HEK293T (cell line): ENCODE data around the gene ZNF786.
"Not testable (repeated sequence)": the region's sequence is repeated elsewhere in the genome, so short reads cannot be mapped to it uniquely, and the experiment has no call there.

Source experiments
- CTCF ChIA-PET: fragments of 350-600 bp; formaldehyde crosslinking; extraction: SDS; loops from one replicate; lab custom pipeline; 2021; ENCODE audit warnings: antibody characterized with exemption, inconsistent platforms; lab: Yijun Ruan, JAX
- POLR2A ChIA-PET: fragments of 350-600 bp; formaldehyde crosslinking; extraction: SDS; loops from one replicate; lab custom pipeline; 2020; ENCODE audit warnings: antibody characterized with exemption, inconsistent platforms; lab: Yijun Ruan, JAX
- DNase-seq: peaks from one replicate; pipeline ENCODE4 v3.0.0; 2012; ENCODE audit warnings: mixed read lengths; ENCODE audit errors: extremely low spot score
- ARNT ChIP-seq: fragments of 450-650 bp; IDR thresholded peaks from 2 replicates; pipeline ENCODE4 v1.6.1; 2017; ENCODE audit warnings: mild to moderate bottlenecking
- BHLHE40 ChIP-seq: fragments of 450-650 bp; IDR thresholded peaks from 2 replicates; pipeline ENCODE4 v1.6.1; 2016; ENCODE audit warnings: mild to moderate bottlenecking, moderate library complexity, borderline replicate concordance
- CTBP1 ChIP-seq: fragments of 450-650 bp; IDR thresholded peaks from 2 replicates; pipeline ENCODE4 v1.6.1; 2016; ENCODE audit warnings: borderline replicate concordance
- ELF4 ChIP-seq: fragments of 450-650 bp; IDR thresholded peaks from 2 replicates; pipeline ENCODE4 v1.6.1; 2017; ENCODE audit warnings: antibody characterized with exemption
- FOXA1 ChIP-seq: fragments of 450-650 bp; IDR thresholded peaks from 2 replicates; pipeline ENCODE4 v1.6.1; 2016; ENCODE audit warnings: mild to moderate bottlenecking
- FOXK2 ChIP-seq: fragments of 450-650 bp; IDR thresholded peaks from 2 replicates; pipeline ENCODE4 v1.6.1; 2016; ENCODE audit warnings: mild to moderate bottlenecking
- FOXM1 ChIP-seq: fragments of 450-650 bp; IDR thresholded peaks from 2 replicates; pipeline ENCODE4 v1.6.1; 2017; ENCODE audit warnings: mild to moderate bottlenecking, borderline replicate concordance
- HDGF ChIP-seq: fragments of 450-650 bp; IDR thresholded peaks from 2 replicates; pipeline ENCODE4 v1.6.1; 2017; ENCODE audit warnings: antibody characterized with exemption, borderline replicate concordance
- L3MBTL2 ChIP-seq: fragments of 450-650 bp; conservative IDR thresholded peaks from 2 replicates; pipeline ENCODE4 v1.6.1; 2016; ENCODE audit warnings: mild to moderate bottlenecking
- LEF1 ChIP-seq: fragments of 450-650 bp; IDR thresholded peaks from 2 replicates; pipeline ENCODE4 v1.6.1; 2017; ENCODE audit warnings: mild to moderate bottlenecking, borderline replicate concordance
- NFRKB ChIP-seq: fragments of 450-650 bp; IDR thresholded peaks from 2 replicates; pipeline ENCODE4 v1.6.1; 2016; ENCODE audit warnings: mild to moderate bottlenecking, moderate library complexity
- SP1 ChIP-seq: fragments of 450-650 bp; IDR thresholded peaks from 2 replicates; pipeline ENCODE4 v1.6.1; 2017
- SUZ12 ChIP-seq: fragments of 450-650 bp; IDR thresholded peaks from 2 replicates; pipeline ENCODE4 v1.6.1; 2016; ENCODE audit warnings: mild to moderate bottlenecking
- TARDBP ChIP-seq: fragments of 450-650 bp; IDR thresholded peaks from 2 replicates; pipeline ENCODE4 v1.6.1; 2016
- ZNF384 ChIP-seq: fragments of 450-650 bp; IDR thresholded peaks from 2 replicates; pipeline ENCODE4 v1.6.1; 2016
- TF ChIP-seq, protein P1 (sequence below): fragments of 450-650 bp; IDR thresholded peaks from 2 replicates; pipeline ENCODE4 v1.6.1; 2016

ZNF786 gene

DNA sequence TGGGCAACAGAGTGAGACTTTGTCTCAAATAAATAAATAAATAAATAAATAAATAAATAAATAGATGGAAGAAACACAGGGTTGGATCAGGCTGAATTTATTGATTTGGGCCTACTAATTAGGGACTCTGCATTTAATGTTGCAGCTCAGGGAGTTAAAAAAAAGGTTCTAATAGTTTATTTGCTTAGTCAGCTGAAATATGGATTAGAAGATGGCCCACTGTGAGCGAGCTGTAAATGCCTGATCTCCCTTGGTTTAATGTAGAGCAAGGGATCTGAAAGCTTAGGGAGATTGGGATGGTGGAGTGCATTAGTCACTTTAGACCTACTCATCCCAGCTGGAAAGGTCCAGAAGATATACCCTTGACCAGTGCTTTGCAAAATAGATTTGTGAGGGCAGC is 37.1 kb downstream of the ZNF786 start:
- TF ChIP-seq ARNT (no peak), L3MBTL2 (no peak), ZNF384 (no peak), TARDBP (no peak), SP1 (no peak), CTBP1 (no peak)
- TF ChIP-seq, protein P1, sequence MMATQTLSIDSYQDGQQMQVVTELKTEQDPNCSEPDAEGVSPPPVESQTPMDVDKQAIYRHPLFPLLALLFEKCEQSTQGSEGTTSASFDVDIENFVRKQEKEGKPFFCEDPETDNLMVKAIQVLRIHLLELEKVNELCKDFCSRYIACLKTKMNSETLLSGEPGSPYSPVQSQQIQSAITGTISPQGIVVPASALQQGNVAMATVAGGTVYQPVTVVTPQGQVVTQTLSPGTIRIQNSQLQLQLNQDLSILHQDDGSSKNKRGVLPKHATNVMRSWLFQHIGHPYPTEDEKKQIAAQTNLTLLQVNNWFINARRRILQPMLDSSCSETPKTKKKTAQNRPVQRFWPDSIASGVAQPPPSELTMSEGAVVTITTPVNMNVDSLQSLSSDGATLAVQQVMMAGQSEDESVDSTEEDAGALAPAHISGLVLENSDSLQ, result no peak
- DNase-seq, result no peak
- ChIA-PET POLR2A (interaction anchor here (3.2 kb wide), 1 partner anchor 12 kb away, joined by 10 read pairs; no protein-coding TSS in a partner anchor), CTCF (no interaction called here)

DNA sequence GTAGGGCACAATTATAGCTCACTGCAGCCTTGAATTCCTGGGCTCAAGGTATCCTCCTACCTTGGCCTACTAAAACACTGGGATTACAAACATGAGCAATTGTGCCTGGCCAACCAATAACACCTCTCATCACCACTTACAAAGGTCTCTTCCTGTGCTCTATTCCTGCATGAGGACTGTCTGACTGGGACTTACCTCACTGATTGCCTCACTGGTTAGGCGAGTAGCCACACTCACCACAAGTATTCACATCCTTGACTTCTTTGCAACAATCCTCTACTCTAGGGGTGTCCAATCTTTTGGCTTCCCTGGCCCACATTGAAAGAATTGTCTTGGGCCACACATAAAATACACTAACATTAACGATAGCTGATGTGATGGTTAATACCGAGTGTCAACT is 39.6 kb downstream of the ZNF786 start:
- ChIA-PET POLR2A (interaction anchor here (1.0 to 3.2 kb wide), 2 partner anchors 9 to 15 kb away, joined by 3 to 10 read pairs; no protein-coding TSS in a partner anchor), CTCF (no interaction called here)
- no peak for TF ChIP-seq FOXA1
- TF ChIP-seq FOXK2, result no peak
- TF ChIP-seq NFRKB, result no peak
- TF ChIP-seq BHLHE40, result no peak
- no peak for DNase-seq

DNA sequence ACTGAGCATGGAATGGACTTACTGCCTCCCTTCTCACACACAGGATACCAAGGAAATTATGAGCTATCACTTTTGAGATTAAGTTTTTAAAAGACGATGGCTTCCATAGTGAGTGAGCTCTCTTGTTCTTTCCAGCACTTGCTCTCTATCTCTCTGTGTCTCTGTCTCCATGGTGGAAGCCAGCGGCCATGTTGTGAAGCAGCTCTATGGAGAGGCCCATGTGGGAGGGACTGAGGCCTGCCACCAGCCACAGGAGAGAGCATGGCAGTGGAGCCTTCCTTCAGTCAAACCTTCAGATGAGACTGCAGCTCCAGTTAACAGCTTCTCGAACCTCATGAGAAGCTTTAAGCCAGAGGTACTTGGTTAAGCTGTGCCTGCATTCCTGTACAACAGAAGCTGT is 41.7 kb downstream of the ZNF786 start:
- ChIA-PET CTCF (interaction anchor here (1.5 kb wide), 1 partner anchor 17 kb away, joined by 7 read pairs; no protein-coding TSS in a partner anchor), POLR2A (interaction anchor here (0.6 to 1.1 kb wide), 2 partner anchors 20 to 61 kb away, joined by 3 read pairs; no protein-coding TSS in a partner anchor)
- no peak for DNase-seq
- TF ChIP-seq, protein P1, result no peak
- TF ChIP-seq NFRKB (no peak), LEF1 (no peak), TARDBP (no peak), ZNF384 (no peak), ELF4 (no peak), HDGF (no peak), SUZ12 (no peak)

DNA sequence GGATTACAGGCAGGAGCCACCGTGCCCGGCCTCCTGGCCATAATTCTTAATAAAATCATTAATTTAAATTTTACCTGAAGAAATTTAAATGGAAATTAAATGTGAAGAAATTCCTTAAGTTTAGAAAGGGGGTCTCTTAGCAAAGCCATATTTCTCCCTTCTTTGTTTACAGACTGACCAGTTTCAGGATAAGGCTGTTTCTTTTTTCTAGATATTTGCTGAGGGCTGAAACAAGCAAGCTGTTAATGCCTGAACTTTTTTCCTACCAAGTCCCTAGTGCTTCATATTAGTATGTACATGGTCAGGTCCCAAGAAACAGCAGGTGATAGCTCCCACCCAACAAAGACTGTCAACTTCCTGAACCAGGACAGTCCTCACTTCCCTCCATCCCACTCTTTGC is 44.1 kb downstream of the ZNF786 start:
- TF ChIP-seq BHLHE40 (no peak), ZNF384 (no peak), HDGF (no peak), NFRKB (no peak), ARNT (no peak), FOXM1 (no peak), FOXA1 (no peak)
- TF ChIP-seq, protein P1, result no peak
- POLR2A ChIA-PET, result no interaction called here
- CTCF ChIA-PET, result interaction anchor here (0.6 to 1.1 kb wide), 2 partner anchors 16 to 19 kb away, joined by 3 to 5 read pairs; no protein-coding TSS in a partner anchor
- DNase-seq, result no peak

DNA sequence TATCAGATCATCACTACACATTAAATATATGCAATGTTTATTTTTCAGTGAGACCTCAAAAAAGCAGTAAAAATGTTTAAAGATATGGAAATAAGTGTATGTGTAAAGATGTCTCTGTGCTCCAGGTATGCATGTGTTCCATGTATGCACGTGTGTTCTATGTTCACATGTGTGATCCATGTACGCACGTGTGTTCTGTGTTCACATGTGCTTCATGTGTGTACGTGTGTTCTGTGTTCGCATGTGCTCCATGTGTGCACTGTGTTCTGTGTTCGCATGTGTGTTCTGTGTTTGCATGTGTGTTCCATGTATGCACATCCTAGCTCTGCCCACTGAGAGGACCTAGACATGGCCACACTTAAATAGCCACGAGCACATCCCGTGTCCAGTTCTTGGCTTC is 46.6 kb downstream of the ZNF786 start:
- CTCF ChIA-PET, result no interaction called here
- no peak for TF ChIP-seq HDGF
- no peak for TF ChIP-seq TARDBP
- no peak for TF ChIP-seq NFRKB
- TF ChIP-seq ELF4, result no peak
- no peak for TF ChIP-seq FOXA1
- no peak for TF ChIP-seq SP1
- TF ChIP-seq FOXK2, result no peak
- no peak for TF ChIP-seq L3MBTL2
- TF ChIP-seq LEF1, result no peak
- DNase-seq, result no peak
- POLR2A ChIA-PET, result no interaction called here

DNA sequence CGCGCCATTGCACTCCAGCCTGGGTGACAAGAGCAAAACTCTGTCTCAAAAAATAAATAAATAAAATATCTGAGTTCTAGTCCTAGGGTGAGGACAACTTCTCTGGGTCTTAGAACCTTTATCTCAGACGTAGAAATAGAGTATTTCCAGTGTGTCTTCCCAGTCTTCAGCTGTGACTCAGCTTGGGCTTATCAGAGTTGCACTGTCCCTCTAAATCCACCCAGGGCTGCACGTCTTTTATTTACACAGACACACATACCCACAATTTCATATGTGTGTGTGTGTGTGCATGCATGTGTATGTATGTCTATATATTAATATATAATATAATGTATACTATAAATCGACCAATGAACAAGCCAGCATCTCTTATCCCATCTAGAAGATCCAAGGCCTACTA is 49.2 kb downstream of the ZNF786 start:
- DNase-seq, result no peak
- TF ChIP-seq HDGF, result no peak
- TF ChIP-seq SP1, result no peak
- TF ChIP-seq BHLHE40, result no peak
- no peak for TF ChIP-seq ARNT
- no peak for TF ChIP-seq FOXM1
- TF ChIP-seq FOXA1, result no peak
- TF ChIP-seq, protein P1, result no peak
- TF ChIP-seq TARDBP, result no peak
- TF ChIP-seq FOXK2, result no peak
- TF ChIP-seq CTBP1, result no peak
- no peak for TF ChIP-seq NFRKB
- no peak for TF ChIP-seq SUZ12
- TF ChIP-seq ZNF384, result no peak
- TF ChIP-seq ELF4, result no peak
- no peak for TF ChIP-seq LEF1
- TF ChIP-seq L3MBTL2, result no peak
- ChIA-PET CTCF (interaction anchor here (1.6 kb wide), 1 partner anchor 24 kb away, joined by 5 read pairs; no protein-coding TSS in a partner anchor), POLR2A (interaction anchor here (0.7 to 3.4 kb wide), 2 partner anchors 9 to 12 kb away, joined by 3 to 15 read pairs; no protein-coding TSS in a partner anchor)

DNA sequence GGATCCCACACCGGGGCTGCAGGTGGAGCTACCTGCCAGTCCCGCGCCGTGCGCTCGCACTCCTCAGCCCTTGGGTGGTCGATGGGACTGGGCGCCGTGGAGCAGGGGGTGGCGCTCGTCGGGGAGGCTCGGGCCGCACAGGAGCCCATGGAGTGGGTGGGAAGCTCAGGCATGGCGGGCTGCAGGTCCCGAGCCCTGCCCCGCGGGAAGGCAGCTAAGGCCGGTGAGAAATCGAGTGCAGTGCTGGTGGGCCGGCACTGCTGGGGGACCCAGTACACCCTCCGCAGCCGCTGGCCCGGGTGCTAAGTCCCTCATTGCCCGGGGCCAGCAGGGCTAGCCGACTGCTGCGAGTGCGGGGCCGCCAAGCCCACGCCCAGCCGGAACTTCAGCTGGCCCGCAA is 51.9 kb downstream of the ZNF786 start:
- CTCF ChIA-PET, DNase-seq: not testable (repeated sequence)
- POLR2A ChIA-PET, result interaction anchor here (3.4 kb wide), 1 partner anchor 10 kb away, joined by 15 read pairs; no protein-coding TSS in a partner anchor
